GM12873 (cell line): Measurements from ENCODE around the gene PDCL2.

ENCODE experiments used
- CTCF ChIP-seq: IDR thresholded peaks from 2 replicates; pipeline ENCODE4 v1.5.1; 2012; ENCODE audit warnings: low read depth, mild to moderate bottlenecking, moderate library complexity, low read length, control low read depth; ENCODE audit not compliant: insufficient read depth; ENCODE audit errors: missing control alignments

The PDCL2 gene

DNA sequence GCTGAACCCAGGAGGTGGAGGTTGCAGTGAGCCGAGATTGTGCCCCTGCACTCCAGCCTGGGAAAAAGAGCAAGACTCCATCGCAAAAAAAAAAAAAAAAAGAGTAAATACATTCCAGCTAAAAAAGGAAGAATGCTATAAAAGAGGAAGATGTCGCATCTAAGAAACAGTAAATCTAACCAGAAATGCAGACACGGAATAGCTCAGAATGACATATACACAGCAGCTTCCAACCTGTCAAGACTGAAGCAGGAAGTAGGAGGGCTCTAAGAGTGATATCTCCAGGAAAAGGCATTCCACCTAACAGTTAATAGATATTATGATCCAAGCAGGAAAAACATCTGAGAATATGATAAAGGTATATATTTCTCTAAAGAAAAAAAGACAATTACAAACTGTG lies 61.4 kb downstream of the PDCL2 start:
- no peak for TF ChIP-seq CTCF

DNA sequence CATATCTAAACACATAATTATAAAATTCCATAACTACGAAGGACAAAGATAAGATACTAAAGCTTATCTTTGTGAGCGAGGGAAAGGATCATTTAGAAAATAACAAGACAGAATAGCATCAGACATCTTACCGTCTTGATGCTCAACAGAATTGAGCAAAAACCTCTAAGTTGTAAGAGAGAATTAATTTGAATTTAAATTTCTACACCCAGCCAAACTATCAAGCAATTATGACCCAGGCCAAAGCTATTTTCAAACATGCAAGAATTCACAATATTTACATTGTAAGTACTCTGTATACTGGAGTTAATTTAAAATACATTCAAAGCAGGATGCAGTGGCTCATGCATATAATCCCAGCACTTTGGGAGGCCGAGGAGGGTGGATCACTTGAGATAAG lies 61.9 kb downstream of the PDCL2 start:
- no peak for TF ChIP-seq CTCF

DNA sequence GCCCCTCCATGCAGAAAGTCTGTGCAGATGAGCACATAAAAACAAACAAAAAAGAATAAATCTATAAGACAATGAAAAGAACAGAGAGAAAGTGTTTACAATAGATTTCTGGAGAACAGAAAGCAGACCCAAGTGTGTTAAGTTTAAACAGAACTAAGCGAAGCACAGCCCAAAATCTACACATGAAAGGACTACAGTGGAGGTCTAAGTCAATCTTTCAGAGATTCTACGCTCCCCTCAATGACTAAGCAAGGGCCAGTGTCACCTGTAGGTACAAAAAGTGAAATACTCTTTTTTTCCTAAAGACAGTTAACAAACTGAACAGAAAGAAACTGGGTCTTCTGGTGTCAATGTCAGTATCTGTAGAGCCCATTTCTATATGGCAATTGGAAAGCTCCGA lies 63.6 kb downstream of the PDCL2 start:
- no peak for TF ChIP-seq CTCF

GRCh38 chr4:55524844-55525571 lies 67.0 kb downstream of the PDCL2 start:
- TF ChIP-seq CTCF, result no peak

GRCh38 chr4:55518442-55518841 lies 73.6 kb downstream of the PDCL2 start:
- TF ChIP-seq CTCF, result no peak

DNA sequence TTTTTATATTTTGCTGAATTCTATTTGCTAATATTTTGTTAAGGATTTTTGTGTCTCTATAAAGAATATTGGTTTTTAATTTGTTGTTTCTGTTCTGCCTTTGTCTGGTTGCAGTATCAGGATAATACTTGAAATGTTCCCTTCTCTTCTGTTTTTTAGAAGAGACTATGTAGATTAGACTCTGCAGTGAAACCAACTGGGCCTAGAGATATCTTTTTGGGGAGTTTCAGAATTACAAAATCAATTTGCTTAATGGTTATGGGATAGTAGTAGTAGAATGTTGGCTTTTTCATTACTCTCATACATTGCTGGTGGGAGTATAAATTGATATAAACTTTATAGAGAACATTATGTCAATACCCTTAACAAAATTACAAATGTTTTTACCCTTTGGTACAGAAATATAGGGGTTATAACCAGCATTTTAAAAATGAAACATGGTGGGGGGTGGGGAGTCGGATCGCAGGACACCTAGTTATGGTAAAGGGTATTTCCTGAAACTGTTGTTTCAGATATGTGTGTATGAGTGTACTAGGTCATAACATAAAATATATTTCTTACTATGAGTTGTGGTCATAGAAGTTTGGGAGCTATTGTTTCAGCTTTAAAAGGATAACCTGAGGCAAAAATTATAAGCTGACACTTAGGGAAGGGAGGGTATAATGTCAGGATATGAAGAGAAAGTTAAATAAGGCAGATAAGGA lies 74.4 kb downstream of the PDCL2 start:
- TF ChIP-seq CTCF, result no peak

- TF ChIP-seq CTCF, result no peak
Measured at GRCh38 chr4:55512922-55513571, 79.0 kb downstream of the PDCL2 start.
